ENCODE measurements around the gene POLD4.

POLD4 gene

GRCh38 chr11:67370351-67371076, 17.2 kb upstream of the POLD4 start:
- DNase-seq, result peak; percentile 62

GRCh38 chr11:67369801-67370284, 16.5 kb upstream of the POLD4 start:
- peak; percentile 74 for DNase-seq

GRCh38 chr11:67369275-67369674, 15.9 kb upstream of the POLD4 start:
- no peak for DNase-seq

- no peak for DNase-seq
Measured at GRCh38 chr11:67368621-67369020, 15.3 kb upstream of the POLD4 start.

GRCh38 chr11:67367761-67368227, 14.4 kb upstream of the POLD4 start:
- no peak for DNase-seq

- DNase-seq, result no peak
Measured at GRCh38 chr11:67366961-67367760, 13.8 kb upstream of the POLD4 start.

- no peak for DNase-seq
Measured at GRCh38 chr11:67366546-67366945, 13.2 kb upstream of the POLD4 start.

GRCh38 chr11:67365736-67366444, 12.5 kb upstream of the POLD4 start:
- no peak for DNase-seq

- no peak for DNase-seq
Measured at GRCh38 chr11:67364783-67365722, 11.7 kb upstream of the POLD4 start.

GRCh38 chr11:67364169-67364568, 10.8 kb upstream of the POLD4 start:
- DNase-seq, result no peak

- DNase-seq, result peak; percentile 54
Measured at GRCh38 chr11:67357831-67358670, 4.7 kb upstream of the POLD4 start.

GRCh38 chr11:67356864-67357561, 3.7 kb upstream of the POLD4 start:
- peak; percentile 75 for DNase-seq

- no peak for DNase-seq
Measured at GRCh38 chr11:67356387-67356863, 3.1 kb upstream of the POLD4 start.

GRCh38 chr11:67355794-67356386, 2.5 kb upstream of the POLD4 start:
- DNase-seq, result no peak

GRCh38 chr11:67355023-67355793, 1.9 kb upstream of the POLD4 start:
- DNase-seq, result no peak

GRCh38 chr11:67354075-67355022, 1.0 kb upstream of the POLD4 start:
- peak; percentile 92 for DNase-seq

- DNase-seq, result no peak
Measured at GRCh38 chr11:67352546-67353316, 615 bp downstream of the POLD4 start.
